GM12801 (cell line): Measurements from ENCODE around the gene POLR3A.

Experiments
- TF ChIP-seq, protein P1 (sequence below): IDR thresholded peaks from one replicate; pipeline ENCODE4 v1.5.1; 2011; ENCODE audit warnings: control low read depth; ENCODE audit not compliant: insufficient read length; ENCODE audit errors: extremely low read depth

POLR3A gene

DNA sequence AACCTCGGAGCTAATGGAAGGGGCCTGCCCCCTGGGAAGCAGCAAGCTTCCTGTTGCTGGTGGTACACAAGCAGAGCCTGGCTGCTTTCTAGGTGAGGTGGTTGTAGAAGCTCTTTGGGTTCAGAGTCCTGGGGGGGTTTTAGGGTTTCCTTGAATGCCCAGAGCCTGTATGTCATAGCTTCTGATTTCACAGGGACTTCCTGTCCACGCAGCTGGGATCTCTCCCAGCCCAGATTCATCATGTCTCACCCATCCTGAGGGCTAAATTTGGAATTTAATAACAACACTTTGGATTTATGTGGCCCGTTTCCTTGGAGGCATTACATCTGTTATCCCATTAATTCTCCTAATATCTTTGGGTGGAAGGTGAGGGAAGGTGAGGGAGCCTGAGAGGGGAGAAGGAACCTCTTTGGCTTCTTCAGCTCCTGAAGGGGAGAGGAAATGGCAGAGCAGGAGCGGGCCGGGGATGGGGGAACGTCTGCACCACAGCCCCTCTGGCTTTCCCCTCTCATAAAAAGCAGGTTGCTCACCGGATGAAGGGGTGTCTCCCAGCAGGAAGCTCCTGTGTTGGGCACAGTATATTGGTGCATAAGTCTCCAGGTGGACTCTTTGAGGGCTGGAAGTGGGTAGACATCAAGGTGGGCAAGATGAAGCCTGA lies 24.0 kb upstream of the POLR3A start:
- TF ChIP-seq, protein P1, sequence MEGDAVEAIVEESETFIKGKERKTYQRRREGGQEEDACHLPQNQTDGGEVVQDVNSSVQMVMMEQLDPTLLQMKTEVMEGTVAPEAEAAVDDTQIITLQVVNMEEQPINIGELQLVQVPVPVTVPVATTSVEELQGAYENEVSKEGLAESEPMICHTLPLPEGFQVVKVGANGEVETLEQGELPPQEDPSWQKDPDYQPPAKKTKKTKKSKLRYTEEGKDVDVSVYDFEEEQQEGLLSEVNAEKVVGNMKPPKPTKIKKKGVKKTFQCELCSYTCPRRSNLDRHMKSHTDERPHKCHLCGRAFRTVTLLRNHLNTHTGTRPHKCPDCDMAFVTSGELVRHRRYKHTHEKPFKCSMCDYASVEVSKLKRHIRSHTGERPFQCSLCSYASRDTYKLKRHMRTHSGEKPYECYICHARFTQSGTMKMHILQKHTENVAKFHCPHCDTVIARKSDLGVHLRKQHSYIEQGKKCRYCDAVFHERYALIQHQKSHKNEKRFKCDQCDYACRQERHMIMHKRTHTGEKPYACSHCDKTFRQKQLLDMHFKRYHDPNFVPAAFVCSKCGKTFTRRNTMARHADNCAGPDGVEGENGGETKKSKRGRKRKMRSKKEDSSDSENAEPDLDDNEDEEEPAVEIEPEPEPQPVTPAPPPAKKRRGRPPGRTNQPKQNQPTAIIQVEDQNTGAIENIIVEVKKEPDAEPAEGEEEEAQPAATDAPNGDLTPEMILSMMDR, result no peak

DNA sequence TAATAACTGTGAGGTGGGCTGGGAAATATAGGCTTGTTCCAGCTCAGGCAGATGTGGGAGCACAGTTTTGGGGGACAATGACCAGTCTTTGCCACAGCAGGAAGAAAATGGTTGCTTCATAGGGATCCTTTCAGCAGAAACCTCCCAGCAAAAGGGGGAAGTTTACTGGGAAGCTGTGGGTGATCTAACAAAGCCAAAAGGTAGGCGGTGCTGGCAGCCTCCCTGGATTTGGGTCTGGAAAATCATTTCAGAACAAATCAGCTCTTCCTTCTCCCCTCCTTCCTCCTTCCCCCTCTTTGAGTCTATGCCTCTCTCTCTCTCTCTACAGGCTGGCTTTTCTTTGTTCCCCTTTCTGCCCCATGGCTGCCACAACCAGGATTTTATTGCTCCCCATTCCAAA lies 20.5 kb upstream of the POLR3A start:
- TF ChIP-seq, protein P1, result no peak

DNA sequence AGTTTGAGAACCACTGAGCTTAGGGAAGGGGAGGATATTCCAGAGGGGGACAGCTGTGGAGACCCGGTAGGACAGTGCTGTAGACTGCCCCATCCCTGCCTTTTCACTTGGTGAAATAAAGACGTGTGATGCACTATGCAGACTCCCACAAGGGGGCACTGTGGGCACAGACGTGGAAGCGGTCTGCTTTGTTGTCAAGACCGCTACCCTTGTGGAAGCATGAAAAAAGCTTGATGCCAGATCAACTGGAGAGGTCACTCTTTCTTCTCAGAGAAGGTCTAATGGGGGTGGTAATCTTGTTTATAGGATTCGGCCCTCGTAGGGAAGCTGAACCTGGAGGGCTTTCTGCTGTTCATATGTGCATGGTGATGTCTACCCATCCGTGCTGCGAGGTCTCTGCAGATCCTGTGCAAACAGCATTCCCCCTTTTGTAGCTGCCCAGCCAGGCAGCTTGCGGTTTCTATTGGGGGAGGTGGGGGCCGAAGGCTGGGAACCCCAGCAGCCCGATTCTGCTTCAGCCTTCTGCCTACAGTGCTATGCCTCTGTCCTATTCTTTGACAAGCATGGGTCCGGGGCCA lies 18.1 kb upstream of the POLR3A start:
- TF ChIP-seq, protein P1, result no peak

DNA sequence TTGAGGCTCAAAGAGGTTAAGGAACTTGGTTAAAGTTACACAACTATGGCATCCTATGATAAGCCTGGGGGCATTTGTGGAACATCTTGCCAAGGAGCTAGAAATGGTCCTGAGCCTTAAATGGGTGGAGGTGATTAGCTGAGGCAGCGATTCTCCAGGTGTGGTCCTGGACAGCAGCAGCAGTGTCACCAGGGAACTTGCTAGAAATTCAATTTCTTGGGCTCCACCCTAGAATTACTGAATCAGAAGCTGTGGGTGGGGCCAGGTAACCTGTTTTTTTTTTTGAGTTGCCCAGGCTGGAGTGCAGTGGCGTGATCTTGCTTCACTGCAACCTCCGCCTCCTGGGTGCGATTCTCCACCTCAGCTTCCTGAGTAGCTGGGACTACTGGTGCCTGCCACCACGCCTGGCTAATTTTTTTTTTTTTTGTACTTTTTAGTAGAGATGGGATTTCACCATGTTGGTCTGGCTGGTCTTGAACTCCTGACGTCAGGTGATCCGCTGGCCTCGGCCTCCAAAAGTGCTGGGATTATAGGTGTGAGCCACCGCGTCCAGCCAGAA lies 17.5 kb upstream of the POLR3A start:
- TF ChIP-seq, protein P1, result no peak

DNA sequence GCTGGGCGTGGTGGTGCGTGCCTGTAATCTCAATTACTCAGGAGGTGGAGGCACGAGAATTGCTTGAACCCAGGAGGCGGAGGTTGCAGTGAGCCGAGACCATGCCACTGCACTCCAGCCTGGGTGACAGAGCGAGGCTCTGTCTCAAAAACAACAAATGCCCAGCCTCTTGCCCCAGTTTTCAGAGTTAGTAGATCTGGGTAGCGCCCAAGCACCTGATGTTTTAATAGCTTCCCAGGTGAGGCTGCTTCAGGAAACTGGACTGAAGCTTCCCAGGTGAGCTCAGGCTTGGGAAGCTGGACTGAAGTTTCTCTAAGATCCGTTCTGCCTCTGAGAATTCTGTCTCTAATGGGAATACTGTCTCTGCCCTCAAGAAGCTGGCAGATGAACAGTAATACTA lies 16.5 kb upstream of the POLR3A start:
- TF ChIP-seq, protein P1, result no peak

DNA sequence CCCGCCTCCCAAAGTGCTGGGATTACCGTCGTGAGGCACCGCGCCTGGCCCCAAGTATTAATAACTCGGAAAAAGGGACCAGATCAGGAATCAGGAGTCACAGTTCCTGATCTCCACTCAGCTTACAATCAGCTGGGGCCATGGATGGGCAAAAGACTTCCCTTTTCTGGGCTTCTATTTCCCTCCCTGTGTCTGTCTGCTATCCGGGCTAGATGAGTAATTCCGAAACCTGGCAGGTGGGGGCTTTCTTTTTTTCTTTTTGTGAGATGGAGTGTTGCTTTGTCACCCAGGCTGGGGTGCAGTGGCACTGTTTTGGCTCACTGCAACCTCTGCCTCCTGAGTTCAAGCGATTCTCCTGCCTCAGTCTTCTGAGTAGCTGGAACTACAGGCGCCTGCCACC lies 15.9 kb upstream of the POLR3A start:
- TF ChIP-seq, protein P1, result no peak

DNA sequence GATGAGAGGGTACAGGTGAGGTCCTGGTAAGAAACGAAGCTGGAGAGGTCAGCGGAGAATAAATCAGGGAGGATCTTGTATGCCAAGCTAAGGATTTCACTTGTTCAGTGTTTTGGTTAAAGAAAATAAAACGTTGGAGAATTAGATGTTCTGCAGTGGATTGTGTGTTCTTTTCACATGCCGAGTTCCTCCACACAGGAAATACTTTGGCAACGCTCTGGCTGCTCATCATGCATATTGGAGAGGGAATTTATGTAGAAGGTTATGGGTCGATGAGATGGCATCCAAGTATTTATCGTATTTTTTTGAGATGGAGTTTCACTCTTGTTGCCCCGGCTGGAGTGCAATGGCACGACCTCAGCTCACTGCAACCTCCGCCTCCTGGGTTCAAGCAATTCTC lies 15.4 kb upstream of the POLR3A start:
- TF ChIP-seq, protein P1, result no peak
